ENCODE measurements around the gene OR56B4.

The OR56B4 gene

GRCh38 chr11:6127881-6128280 is 20.4 kb downstream of the OR56B4 start:
- TF ChIP-seq CTCF (IDR thresholded peaks at IDR 0.05) = no peak

GRCh38 chr11:6129011-6129410 is 21.5 kb downstream of the OR56B4 start:
- TF ChIP-seq CTCF (IDR thresholded peaks at IDR 0.05) = no peak

GRCh38 chr11:6129635-6130034 is 22.2 kb downstream of the OR56B4 start:
- no peak for TF ChIP-seq CTCF (IDR thresholded peaks at IDR 0.05)

GRCh38 chr11:6132431-6132830 is 24.9 kb downstream of the OR56B4 start:
- TF ChIP-seq CTCF (IDR thresholded peaks at IDR 0.05) = no peak

- TF ChIP-seq CTCF (IDR thresholded peaks at IDR 0.05) = no peak
These were observed 35.5 kb downstream of the OR56B4 start for GRCh38 chr11:6142936-6143335.

- no peak for TF ChIP-seq CTCF (IDR thresholded peaks at IDR 0.05)
These were observed 43.6 kb downstream of the OR56B4 start for GRCh38 chr11:6151117-6151516.

GRCh38 chr11:6152126-6152525 is 44.6 kb downstream of the OR56B4 start:
- TF ChIP-seq CTCF (IDR thresholded peaks at IDR 0.05) = no peak

- no peak for TF ChIP-seq CTCF (IDR thresholded peaks at IDR 0.05)
These were observed 49.3 kb downstream of the OR56B4 start for GRCh38 chr11:6156628-6157359.

Data from LNCAP (cell line).